IgD-negative memory B cell (primary cell): ENCODE results near the gene WDR43. TPM values are rescaled to one million over a fixed set of nuclear protein-coding genes. Genes with fewer than 3 reads are reported as not detected.
A peak's percentile ranks its signal among the peaks of the same experiment; 100 is the strongest.

ENCODE experiments used
- H3K27ac Mint-ChIP-seq, 3 donors: one replicate each; pipeline ENCODE4 v1.8.0; 2020 to 2022; ENCODE audit warnings: mild to moderate bottlenecking in 3 of 3, mixed read lengths in 3 of 3, moderate library complexity in 1 of 3
- H3K27me3 Mint-ChIP-seq: one replicate; pipeline ENCODE4 v1.8.0; 2021; ENCODE audit warnings: mixed read lengths
- H3K36me3 Mint-ChIP-seq: one replicate; pipeline ENCODE4 v1.8.0; 2020; ENCODE audit warnings: mild to moderate bottlenecking, mixed read lengths
- H3K4me1 Mint-ChIP-seq, 3 donors: one replicate each; pipeline ENCODE4 v1.8.0; 2020 to 2022; ENCODE audit warnings: mixed read lengths in 3 of 3, mild to moderate bottlenecking in 1 of 3
- H3K4me3 Mint-ChIP-seq, 4 donors: one replicate each; pipeline ENCODE4 v1.8.0; 2020 to 2022; ENCODE audit warnings: mild to moderate bottlenecking in 4 of 4, mixed read lengths in 4 of 4, moderate library complexity in 3 of 4
- H3K9me3 Mint-ChIP-seq, 3 donors: one replicate each; pipeline ENCODE4 v1.8.0; 2020 to 2021; ENCODE audit warnings: mixed read lengths in 3 of 3, mild to moderate bottlenecking in 1 of 3
- polyA plus RNA-seq: library from polyadenylated mRNA; unstranded; fragments of 300-500 nt; fragmentation: Illumina TruSeq; gene quantifications from one replicate; pipeline ENCODE4 v1.2.3, GENCODE V29; 2021

Gene WDR43
- polyA plus RNA-seq, 1 donor from 2014 or later, result 38.0 TPM

DNA sequence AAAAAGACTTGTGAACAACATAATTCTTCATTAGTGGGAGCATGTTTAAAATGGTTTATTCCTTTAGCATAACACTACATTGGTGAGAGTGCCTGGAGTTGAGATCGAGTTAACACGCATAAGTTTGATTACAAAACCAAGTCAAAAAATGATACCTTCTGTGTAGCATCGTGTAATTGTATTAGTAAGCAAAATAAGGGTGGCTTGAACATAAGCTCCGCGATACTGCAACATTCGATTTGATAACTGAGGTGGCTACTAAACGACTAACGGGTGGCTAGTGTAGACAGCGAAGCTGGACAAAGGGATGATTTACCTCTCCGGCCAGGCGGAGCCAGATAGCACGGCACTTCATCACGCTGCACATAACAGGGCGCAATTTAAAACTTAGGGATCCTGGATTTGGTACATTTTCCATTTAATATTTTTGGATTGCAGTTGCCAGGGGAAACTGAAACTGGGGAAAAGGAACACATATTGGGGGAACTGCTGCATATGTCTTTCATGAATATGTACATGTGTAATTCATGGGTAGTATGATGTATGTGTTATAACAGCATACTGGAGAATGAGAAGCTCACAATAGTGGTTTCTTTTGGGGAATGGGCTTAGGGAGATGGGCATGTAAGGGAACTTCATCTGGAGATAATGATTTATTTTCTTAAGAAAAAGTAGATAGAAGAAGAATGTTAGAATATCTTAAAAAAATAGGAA lies 50.2 kb downstream of the WDR43 start:
- H3K9me3 Mint-ChIP-seq, result peaks cover 0 to under 1% (median 0%) of the 10 kb centered on the region in 3 donors
- no peak overlapping the region for H3K4me3 Mint-ChIP-seq
- H3K27ac Mint-ChIP-seq, result no peak overlapping the region
- H3K27me3 Mint-ChIP-seq, result no peaks in the 10 kb centered on the region
- no peaks in the 10 kb centered on the region for H3K4me1 Mint-ChIP-seq
- H3K36me3 Mint-ChIP-seq, result peaks cover 9% of the 10 kb centered on the region

DNA sequence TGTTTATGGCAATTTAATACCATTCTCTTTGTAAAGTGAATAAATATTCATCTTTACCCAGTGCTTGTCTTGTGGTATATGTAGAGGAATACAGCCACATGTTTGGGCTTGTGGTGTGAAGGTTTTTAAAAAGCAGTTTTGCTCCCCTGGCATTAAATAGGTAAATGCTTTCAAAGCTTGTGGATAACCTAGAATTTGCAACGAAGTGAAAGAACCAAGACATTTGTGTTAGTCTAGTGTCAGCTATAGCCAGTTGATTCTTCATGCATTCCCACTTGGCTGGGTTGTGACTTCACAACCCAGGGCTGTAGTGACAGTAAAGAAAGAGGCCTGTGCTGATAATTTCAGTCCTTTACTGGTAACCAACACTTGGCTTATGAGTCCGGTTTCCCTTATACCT lies 53.7 kb downstream of the WDR43 start:
- peaks cover 0 to 4% (median 3%) of the 10 kb centered on the region in 3 donors for H3K4me1 Mint-ChIP-seq
- H3K27ac Mint-ChIP-seq, result peak overlapping the region in 1 of 3 donors; percentile 23
- H3K9me3 Mint-ChIP-seq, result peaks cover 0 to 2% (median 2%) of the 10 kb centered on the region in 3 donors
- peaks cover 4% of the 10 kb centered on the region for H3K36me3 Mint-ChIP-seq
- H3K4me3 Mint-ChIP-seq, result no peak overlapping the region
- no peaks in the 10 kb centered on the region for H3K27me3 Mint-ChIP-seq

DNA sequence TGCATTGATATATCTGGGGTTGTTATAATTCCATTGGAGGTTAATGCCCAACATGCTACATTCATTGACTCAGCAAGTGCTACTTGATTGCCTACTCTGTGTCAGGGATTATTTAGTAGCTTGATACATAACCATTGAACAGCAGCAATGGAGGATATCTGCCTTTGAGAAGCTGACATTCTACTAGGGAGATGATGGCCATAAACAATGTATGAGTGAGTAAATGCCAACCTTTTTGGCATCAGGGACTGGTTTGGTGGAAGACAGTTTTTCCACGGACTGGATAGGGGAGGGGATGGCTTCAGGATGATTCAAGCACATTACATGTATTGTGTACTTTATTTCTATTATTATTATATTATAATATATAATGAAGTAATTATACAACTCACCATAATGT lies 54.7 kb downstream of the WDR43 start:
- Mint-ChIP-seq H3K27me3 (no peaks in the 10 kb centered on the region), H3K36me3 (peaks cover 4% of the 10 kb centered on the region), H3K4me1 (peaks cover 0 to 4% (median 3%) of the 10 kb centered on the region in 3 donors), H3K4me3 (no peak overlapping the region), H3K9me3 (peaks cover 0 to 2% (median 2%) of the 10 kb centered on the region in 3 donors), H3K27ac (no peak overlapping the region)

DNA sequence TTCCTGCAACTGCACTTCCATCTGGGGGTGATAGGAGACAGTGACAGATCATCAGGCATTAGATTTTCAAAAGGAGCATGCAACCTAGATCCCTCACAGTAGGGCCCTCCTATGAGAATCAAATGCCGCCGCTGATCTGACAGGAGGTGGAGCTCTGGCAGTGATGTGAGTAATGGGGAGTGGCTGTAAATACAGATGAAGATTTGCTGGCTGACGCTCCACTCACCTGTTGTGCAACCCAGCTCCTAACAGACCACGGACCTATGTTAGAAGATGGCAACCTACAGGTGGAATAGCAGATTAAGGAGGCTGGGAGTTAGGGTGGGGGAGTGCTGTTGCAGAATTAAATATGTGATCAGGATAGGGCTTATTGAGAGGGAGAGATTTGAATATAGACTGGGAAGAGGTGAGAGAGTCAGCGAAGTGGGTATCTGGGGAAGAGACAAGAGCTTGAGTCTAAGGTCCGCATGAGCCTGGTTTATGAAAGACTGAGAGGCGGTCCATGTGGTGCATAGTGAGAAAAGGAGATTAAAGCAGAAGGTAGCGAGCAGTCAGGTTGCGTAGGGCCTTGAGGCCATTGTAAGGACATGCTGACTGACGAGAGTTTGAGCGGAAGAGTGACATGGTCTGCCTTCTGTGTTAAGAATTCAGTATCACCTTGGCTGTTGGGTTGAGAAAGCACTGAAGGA lies 55.3 kb downstream of the WDR43 start:
- Mint-ChIP-seq H3K27ac (peak overlapping the region in 2 of 3 donors; percentile 83 to 87), H3K9me3 (peaks cover 0 to 2% (median 2%) of the 10 kb centered on the region in 3 donors), H3K36me3 (peaks cover 4% of the 10 kb centered on the region), H3K27me3 (no peaks in the 10 kb centered on the region), H3K4me1 (peaks cover 0 to 4% (median 3%) of the 10 kb centered on the region in 3 donors), H3K4me3 (no peak overlapping the region)

DNA sequence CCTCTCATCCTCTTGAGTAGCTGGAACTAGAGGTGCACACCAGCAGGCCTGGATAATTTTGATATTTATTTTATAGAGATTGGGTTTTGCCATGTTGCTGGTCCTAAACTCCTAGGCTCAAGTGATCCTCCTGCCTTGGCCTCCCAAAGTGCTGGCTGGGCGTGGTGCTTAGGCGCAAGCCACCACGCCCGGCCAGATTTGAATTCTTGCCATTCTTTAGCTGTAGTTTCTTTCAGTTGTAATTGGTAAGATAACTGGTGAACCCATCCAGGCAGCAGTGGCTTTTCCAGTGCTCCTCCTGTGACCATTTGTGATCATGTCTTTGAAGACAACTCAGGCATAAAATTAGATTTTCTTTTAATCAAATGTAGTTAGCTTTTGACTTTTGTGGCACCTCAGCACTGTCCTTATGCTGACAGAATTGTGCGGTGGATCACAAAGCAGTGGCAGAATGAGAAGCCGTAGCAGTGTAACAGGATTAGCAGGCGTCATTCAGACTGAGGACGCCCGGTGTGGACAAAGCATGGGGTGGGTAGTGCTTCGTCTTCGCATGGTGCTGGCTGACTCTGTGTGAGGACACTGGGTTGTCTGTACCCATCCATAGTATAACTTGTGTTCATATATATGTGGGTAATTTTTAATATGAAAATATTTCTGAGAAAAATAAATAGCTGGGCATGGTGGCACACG lies 56.6 kb downstream of the WDR43 start:
- Mint-ChIP-seq H3K27ac (no peak overlapping the region), H3K36me3 (peaks cover 4% of the 10 kb centered on the region), H3K4me3 (no peak overlapping the region), H3K9me3 (peaks cover 0 to 2% (median 2%) of the 10 kb centered on the region in 3 donors), H3K4me1 (peaks cover 0 to 4% (median 3%) of the 10 kb centered on the region in 3 donors), H3K27me3 (no peaks in the 10 kb centered on the region)

DNA sequence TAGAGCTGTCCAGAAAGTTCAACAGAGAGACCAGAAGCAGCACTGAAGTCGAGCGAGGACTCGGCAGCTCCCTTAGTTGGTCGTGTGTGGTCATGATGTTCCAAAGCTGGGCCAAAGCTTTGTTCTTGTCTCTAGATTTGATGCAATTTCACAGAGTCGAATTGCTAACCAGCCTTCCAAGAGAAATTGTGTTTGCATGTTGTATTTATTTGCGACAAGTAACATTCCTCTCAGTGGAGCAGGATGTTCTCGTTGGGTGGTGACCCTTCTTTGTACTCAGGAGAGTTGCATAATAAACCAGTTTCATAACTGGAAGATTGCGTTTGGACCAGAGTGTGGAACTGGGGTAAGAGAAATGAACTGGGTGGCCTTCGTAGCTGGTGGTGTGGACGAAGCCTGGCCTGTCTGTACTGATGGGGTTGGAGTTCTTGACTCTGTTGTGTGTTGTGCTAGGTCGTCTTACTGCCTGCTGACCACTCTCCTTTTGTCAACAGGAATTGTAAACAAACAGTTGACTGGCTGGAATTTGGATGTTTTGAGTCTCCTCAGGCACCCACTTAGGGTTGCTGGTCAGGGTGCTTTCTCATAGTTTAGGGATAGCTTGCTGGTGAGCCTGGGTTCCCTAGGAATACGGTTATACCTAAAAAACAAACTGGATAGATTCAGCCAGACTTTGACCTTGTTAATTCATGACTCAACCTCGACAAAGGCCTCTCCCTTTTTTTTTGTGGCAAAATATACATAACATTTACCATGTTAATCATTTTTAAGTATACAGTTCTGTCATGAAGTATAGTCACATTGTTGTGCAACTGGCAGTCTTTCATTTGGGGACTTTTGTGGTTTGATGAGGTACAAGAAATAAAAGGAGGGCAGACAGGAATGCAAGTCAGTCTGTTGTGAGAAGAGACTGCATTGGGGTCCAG lies 57.7 kb downstream of the WDR43 start:
- Mint-ChIP-seq H3K27ac (no peak overlapping the region), H3K4me3 (no peak overlapping the region), H3K27me3 (no peaks in the 10 kb centered on the region), H3K9me3 (peaks cover 0 to 2% (median 2%) of the 10 kb centered on the region in 3 donors), H3K4me1 (peaks cover 0 to 5% (median 4%) of the 10 kb centered on the region in 3 donors), H3K36me3 (peaks cover 3% of the 10 kb centered on the region)

DNA sequence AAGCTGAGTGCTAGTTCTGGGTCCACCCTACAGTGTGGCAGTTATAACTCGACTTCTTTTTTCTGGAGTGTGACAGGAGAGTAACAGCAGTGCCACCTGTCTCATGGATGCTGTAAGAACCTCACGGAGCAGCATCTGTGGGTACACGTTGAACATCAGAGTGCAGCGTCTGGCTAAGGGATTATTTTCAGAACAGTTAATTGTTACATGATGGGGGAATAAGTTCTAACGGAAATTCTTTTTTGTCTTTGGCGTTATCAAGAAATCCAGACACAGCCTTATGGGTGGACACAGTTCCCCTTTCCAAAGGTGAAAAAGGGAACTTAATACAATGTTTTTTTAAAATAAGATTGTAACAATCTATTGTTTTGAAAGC lies 58.4 kb downstream of the WDR43 start:
- peaks cover 3% of the 10 kb centered on the region for H3K36me3 Mint-ChIP-seq
- H3K4me3 Mint-ChIP-seq, result no peak overlapping the region
- H3K27ac Mint-ChIP-seq, result no peak overlapping the region
- H3K27me3 Mint-ChIP-seq, result no peaks in the 10 kb centered on the region
- peaks cover 0 to 2% (median 2%) of the 10 kb centered on the region in 3 donors for H3K9me3 Mint-ChIP-seq
- H3K4me1 Mint-ChIP-seq, result peaks cover 0 to 5% (median 4%) of the 10 kb centered on the region in 3 donors

DNA sequence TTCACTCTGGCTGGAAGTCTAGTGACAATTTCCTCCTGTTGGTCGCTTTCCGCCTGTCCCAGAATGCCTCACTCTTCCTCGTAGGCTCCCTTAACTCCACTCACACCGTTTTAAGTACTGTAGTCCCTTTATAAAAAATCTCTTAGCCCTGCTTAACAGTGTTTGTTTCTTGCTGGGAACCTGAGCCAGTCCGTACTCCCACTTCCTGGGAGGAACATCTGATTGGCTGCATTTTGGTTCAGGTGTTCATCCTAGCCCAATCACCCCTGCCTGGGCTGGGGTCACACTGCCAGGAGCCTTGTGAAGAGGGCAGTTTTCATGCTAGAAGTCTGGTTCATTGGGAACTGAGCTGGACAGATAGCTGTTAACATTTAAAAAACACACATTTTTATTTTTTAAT lies 61.0 kb downstream of the WDR43 start:
- no peaks in the 10 kb centered on the region for H3K9me3 Mint-ChIP-seq
- no peak overlapping the region for H3K4me3 Mint-ChIP-seq
- no peaks in the 10 kb centered on the region for H3K36me3 Mint-ChIP-seq
- no peaks in the 10 kb centered on the region for H3K27me3 Mint-ChIP-seq
- no peak overlapping the region for H3K27ac Mint-ChIP-seq
- H3K4me1 Mint-ChIP-seq, result peaks cover 0 to 5% (median 2%) of the 10 kb centered on the region in 3 donors

DNA sequence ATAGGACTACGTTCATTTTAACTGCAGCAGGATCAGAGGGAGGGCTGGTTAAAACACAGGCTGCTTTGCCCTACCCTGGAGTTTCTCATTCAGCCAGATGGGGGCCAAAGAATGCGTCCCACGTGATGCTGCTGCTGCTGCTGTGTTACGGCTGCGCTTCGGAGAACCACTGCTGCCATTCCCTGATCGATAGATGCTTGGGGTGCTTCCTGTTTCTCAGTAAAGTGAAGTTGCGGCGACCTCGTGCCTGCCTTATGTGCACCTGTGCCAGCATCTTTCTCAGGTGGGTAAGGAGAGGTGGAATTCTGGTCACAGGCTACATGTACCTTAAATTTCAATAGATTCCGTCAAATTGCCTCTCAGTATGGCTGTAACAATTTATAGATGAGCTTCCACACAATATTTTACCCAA lies 62.0 kb downstream of the WDR43 start:
- no peaks in the 10 kb centered on the region for H3K27me3 Mint-ChIP-seq
- H3K9me3 Mint-ChIP-seq, result no peaks in the 10 kb centered on the region
- no peak overlapping the region for H3K27ac Mint-ChIP-seq
- no peaks in the 10 kb centered on the region for H3K36me3 Mint-ChIP-seq
- no peak overlapping the region for H3K4me3 Mint-ChIP-seq
- H3K4me1 Mint-ChIP-seq, result peaks cover 0 to 5% (median 2%) of the 10 kb centered on the region in 3 donors

DNA sequence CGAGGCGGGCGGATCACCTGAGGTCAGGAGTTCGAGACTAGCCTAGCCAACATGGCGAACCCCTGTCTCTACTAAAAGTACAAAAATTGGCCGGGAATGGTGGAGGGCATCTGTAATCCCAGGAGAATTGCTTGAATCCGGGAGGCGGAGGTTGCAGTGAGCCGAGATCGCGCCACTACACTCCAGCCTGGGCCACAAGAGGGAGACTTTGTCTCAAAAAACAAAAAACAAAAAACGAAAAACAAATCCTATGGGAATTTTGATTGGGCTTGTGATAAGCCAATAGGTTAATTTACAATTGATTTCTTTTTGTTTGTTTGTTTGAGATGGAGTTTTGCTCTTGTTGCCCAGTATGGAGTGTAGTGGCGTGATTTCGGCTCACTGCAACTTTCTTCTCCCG lies 62.4 kb downstream of the WDR43 start:
- Mint-ChIP-seq H3K36me3 (no peaks in the 10 kb centered on the region), H3K9me3 (no peaks in the 10 kb centered on the region), H3K27me3 (no peaks in the 10 kb centered on the region), H3K4me1 (peaks cover 0 to 5% (median 2%) of the 10 kb centered on the region in 3 donors), H3K4me3 (no peak overlapping the region), H3K27ac (no peak overlapping the region)

DNA sequence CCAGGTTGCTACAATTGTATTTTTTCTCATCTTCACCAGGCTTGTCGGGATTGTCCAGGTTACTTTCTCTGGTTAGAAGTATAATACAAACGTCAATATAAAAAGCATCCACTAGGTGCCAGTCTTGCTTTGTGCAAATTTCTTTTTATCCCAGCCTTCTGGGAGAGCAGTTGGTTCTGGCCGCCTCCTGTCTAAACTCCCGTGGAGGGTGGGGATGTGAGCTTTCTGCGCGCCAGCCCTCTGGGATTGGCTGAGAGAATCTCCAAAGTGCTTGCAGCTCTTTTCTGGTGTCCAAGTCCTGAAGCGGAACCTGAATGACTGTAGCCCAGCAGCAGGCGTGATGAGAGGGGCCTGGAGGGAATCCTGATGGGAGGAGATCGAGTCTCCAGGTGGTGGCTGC lies 64.2 kb downstream of the WDR43 start:
- H3K27me3 Mint-ChIP-seq, result peaks cover under 1% of the 10 kb centered on the region
- H3K9me3 Mint-ChIP-seq, result no peaks in the 10 kb centered on the region
- H3K27ac Mint-ChIP-seq, result peak overlapping the region in 1 of 3 donors; percentile 69
- peaks cover 0 to 2% (median 0%) of the 10 kb centered on the region in 3 donors for H3K4me1 Mint-ChIP-seq
- no peak overlapping the region for H3K4me3 Mint-ChIP-seq
- H3K36me3 Mint-ChIP-seq, result no peaks in the 10 kb centered on the region

DNA sequence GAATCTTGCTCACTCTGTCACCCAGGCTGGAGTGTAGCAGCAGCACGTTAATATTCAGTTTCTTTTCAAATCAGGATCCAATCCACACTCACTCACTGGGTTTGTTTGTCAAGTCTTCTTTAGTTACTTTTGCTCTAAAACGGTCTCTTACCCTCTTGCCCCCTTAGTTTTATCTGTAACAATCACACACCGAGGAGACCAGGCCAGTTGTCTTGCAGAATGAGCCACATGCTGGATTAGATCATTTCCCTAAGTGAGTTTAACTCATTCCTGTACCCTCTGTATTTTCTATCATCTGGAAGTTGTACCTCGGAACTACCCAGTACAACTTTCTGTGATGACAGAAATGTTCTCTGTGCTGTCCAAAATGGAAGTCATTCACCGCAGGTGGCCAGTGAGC lies 65.9 kb downstream of the WDR43 start:
- peaks cover 1% of the 10 kb centered on the region for H3K27me3 Mint-ChIP-seq
- peaks cover 0 to 2% (median 0%) of the 10 kb centered on the region in 3 donors for H3K4me1 Mint-ChIP-seq
- H3K9me3 Mint-ChIP-seq, result peaks cover 0 to 3% (median 0%) of the 10 kb centered on the region in 3 donors
- no peaks in the 10 kb centered on the region for H3K36me3 Mint-ChIP-seq
- H3K4me3 Mint-ChIP-seq, result no peak overlapping the region
- H3K27ac Mint-ChIP-seq, result no peak overlapping the region

DNA sequence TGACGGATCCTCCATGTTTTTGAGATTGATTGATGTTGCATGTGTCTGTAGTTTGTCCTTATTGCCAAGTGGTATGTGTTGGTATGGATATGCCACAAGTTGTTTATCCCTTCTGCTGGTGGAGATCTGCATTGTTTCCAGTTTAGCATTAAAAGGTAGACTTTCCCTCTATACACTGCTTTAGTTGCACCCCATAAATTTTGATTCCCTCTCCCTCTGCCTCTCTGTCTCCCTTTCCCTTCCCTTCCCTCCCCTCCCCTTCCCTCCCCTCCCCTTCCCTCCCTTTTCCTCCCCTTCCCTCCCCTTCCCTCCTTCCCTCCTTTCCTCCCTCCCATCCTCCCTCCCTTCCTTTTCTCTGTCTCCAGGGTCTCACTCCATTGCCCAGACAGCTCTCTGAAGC lies 68.0 kb downstream of the WDR43 start:
- Mint-ChIP-seq H3K36me3 (no peaks in the 10 kb centered on the region), H3K27me3 (peaks cover 4% of the 10 kb centered on the region), H3K9me3 (peaks cover 0 to 3% (median 0%) of the 10 kb centered on the region in 3 donors), H3K4me1 (no peaks in the 10 kb centered on the region), H3K4me3 (no peak overlapping the region), H3K27ac (no peak overlapping the region)

DNA sequence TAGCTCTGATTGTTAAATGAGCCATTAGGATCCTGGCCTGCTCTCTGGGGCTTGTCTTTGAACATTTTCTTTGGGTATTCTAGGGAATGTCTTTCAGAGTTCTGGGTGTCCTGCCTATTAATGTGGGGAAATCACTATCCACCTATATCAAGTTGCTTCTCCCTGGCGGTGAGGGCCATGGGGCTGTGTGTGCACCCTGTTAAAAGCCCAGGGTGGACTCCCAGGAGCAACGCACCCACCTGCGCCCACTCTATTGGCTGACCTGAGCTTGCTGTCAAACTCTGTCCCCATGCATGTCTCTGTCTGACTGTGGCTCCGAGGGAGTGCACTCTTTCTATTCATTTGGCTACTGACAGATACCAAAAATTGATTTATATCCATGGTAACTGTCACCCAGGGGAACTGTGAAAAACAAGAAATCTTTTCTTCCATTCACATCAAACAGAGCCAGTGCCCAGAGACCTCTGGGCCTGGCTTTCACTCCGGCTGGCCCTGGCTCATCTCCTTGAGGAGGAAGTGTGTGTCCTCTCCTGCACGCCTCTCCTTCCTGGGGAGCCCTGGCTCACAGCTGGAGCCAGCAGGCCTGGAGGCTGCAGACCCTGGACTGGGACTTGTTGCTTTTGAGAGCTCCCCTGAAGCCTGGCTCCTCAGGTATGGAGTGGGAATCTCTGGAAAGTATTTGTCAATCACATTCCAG lies 76.1 kb downstream of the WDR43 start:
- H3K4me1 Mint-ChIP-seq, result no peaks in the 10 kb centered on the region
- H3K27me3 Mint-ChIP-seq, result peaks cover 17% of the 10 kb centered on the region
- H3K36me3 Mint-ChIP-seq, result no peaks in the 10 kb centered on the region
- H3K9me3 Mint-ChIP-seq, result no peaks in the 10 kb centered on the region
- H3K4me3 Mint-ChIP-seq, result no peak overlapping the region
- H3K27ac Mint-ChIP-seq, result no peak overlapping the region
